Cardiac fibroblast (primary cell): ENCODE measurements around the gene SLCO6A1.
A peak's percentile ranks its signal among the peaks of the same experiment; 100 is the strongest.

Source experiments
- DNase-seq, 2 donors: peaks; one replicate each; pipeline versions ENCODE4 v3.0.0 to v3.0.0-alpha.2; 2010; ENCODE audit warnings: low read depth in 2 of 2
- H3K4me3 ChIP-seq, 2 donors: replicated peaks in 1 of 2; 1 replicate in 1 of 2; 2 replicates in 1 of 2; pipeline ENCODE4 v1.5.1; 2011; ENCODE audit warnings: low read depth in 2 of 2, low read length in 2 of 2, mild to moderate bottlenecking in 2 of 2, moderate library complexity in 1 of 2
- TF ChIP-seq, protein P1 (sequence below): IDR thresholded peaks from one replicate; pipeline ENCODE4 v1.5.1; 2011; ENCODE audit warnings: low read depth, mild to moderate bottlenecking, low read length, inconsistent platforms

Gene SLCO6A1

GRCh38 chr5:102385365-102385764, 113.4 kb downstream of the SLCO6A1 start:
- DNase-seq: no peak
- TF ChIP-seq, protein P1, sequence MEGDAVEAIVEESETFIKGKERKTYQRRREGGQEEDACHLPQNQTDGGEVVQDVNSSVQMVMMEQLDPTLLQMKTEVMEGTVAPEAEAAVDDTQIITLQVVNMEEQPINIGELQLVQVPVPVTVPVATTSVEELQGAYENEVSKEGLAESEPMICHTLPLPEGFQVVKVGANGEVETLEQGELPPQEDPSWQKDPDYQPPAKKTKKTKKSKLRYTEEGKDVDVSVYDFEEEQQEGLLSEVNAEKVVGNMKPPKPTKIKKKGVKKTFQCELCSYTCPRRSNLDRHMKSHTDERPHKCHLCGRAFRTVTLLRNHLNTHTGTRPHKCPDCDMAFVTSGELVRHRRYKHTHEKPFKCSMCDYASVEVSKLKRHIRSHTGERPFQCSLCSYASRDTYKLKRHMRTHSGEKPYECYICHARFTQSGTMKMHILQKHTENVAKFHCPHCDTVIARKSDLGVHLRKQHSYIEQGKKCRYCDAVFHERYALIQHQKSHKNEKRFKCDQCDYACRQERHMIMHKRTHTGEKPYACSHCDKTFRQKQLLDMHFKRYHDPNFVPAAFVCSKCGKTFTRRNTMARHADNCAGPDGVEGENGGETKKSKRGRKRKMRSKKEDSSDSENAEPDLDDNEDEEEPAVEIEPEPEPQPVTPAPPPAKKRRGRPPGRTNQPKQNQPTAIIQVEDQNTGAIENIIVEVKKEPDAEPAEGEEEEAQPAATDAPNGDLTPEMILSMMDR: no peak
- H3K4me3 ChIP-seq: no peak overlapping the region

DNA sequence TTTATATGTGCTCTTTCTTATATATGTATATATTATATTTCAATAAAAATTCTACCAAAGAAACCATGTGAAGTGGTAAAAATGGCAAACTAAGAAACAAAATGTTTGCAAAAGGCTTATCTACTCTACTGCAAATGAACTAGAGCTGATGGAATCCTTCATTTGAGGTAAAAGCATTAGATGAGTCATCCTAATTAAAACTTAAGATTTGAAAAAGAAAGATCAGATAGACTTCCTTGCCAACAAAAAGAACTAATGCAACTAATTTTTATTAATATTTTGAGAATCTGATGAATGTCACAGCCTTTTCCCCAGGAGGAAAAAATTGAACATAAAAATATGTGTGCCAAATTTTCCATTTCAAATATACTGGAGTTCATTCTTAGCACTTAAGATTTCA, 118.6 kb downstream of the SLCO6A1 start:
- TF ChIP-seq, protein P1: no peak
- no peak for DNase-seq
- H3K4me3 ChIP-seq: no peak overlapping the region

DNA sequence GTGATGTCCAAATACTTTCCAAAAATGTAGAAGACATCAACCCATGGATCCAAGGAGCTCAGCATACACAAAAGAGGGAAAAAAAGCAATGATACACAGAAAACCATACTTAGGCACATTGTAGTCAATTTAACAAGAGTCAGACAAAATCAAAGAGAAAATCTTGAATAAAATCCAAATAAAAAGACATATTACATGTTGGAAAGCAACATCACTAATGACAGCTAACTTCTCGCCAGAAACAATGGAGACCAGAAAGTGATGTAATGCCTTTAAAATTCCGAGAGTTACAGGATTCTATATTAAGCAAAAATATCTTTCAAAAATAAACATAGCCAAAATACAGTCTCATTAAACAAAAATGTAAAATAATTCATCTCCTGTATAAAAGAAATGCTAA, 122.9 kb downstream of the SLCO6A1 start:
- DNase-seq: peak in 1 of 2 donors; percentile 2
- no peak overlapping the region for H3K4me3 ChIP-seq
- TF ChIP-seq, protein P1: no peak

DNA sequence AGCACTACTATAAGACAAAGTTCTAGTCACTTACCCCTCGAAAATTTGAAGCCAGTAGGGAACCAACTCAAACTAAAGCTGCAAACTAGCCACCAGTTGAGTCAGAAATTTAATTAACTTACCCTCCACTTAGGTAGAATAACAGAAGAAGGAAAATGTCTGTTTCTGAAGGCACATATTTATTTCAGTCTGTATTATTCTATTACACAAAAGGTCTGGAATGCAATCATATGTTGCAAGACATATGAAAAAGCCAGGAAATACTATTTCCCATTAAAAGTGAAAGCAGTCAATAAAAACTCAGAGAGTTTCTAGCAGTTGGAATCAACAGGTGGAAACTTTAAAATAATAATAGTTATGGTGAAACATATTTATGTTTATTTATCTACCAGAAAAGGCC, 123.5 kb downstream of the SLCO6A1 start:
- H3K4me3 ChIP-seq: no peak overlapping the region
- DNase-seq: peak in 1 of 2 donors; percentile 3
- TF ChIP-seq, protein P1: no peak

- no peak overlapping the region for H3K4me3 ChIP-seq
- no peak for DNase-seq
- TF ChIP-seq, protein P1: no peak
Measured at GRCh38 chr5:102368392-102368791, 130.4 kb downstream of the SLCO6A1 start.

DNA sequence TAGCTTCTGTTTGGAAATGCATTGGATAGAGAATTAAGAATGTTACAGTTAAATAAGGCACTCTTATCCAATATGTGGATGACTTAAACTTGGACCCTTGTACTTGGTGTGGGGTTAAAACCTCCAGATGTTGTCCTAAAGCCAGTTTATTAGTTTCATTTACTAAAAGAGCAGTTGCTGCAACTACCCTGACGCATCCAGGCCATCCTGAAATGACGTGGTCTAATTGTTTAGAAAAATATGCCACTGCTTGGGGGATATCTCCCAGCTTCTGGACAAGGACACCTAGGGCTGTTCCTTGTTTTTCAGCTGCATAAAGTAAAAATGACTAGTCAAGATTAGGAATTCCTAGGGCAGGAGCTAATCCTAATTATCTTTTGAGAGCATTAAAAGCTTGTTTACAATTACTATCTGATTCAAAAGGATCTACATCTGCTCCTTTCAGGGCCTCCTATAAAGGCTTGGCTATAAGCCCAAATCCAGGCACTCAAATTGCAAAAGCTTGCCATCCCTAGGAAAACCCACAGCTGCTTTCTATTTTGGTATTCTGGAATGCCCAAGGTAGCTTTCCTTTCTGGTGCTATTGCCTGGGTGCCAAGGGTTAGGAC, 157.0 kb downstream of the SLCO6A1 start:
- DNase-seq: no peak
- TF ChIP-seq, protein P1: no peak
- H3K4me3 ChIP-seq: no peak overlapping the region

GRCh38 chr5:102324714-102325113, 174.1 kb downstream of the SLCO6A1 start:
- no peak for DNase-seq
- H3K4me3 ChIP-seq: no peak overlapping the region
- TF ChIP-seq, protein P1: no peak
